Gastrocnemius medialis (tissue), 4 donors: Measurements from ENCODE around the gene ASF1A. TPM values are rescaled to one million over a fixed set of nuclear protein-coding genes. Genes with fewer than 3 reads are reported as not detected.

Experiments
- ATAC-seq, 2 donors: fragments of 150-250 bp; one replicate each; pipeline ENCODE4 v1.9.1; 2016
- DNase-seq, 2 donors: peaks; one replicate each; pipeline ENCODE4 v3.0.0-alpha.2; 2019
- H3K27ac ChIP-seq, 4 donors: fragments of 200-600 bp; sonication (generic); 1 replicate in 1 of 4; 2 replicates in 3 of 4; pipeline ENCODE4 v1.5.1; 2016 to 2018; ENCODE audit warnings: mild to moderate bottlenecking in 2 of 4, moderate library complexity in 1 of 4
- H3K27me3 ChIP-seq, 3 donors: fragments of 200-600 bp; sonication (generic) in 2 of 3; 1 replicate in 1 of 3; 2 replicates in 2 of 3; pipeline versions ENCODE4 v1.5.1 to v1.6.0; 2016 to 2019; ENCODE audit warnings: mild to moderate bottlenecking in 1 of 3, moderate library complexity in 1 of 3
- H3K36me3 ChIP-seq, 2 donors: fragments of 200-600 bp; sonication (generic) in 1 of 2; one replicate each; pipeline ENCODE4 v1.5.1; 2017 to 2018
- H3K4me1 ChIP-seq, 2 donors: fragments of 200-600 bp; sonication (generic) in 1 of 2; one replicate each; pipeline ENCODE4 v1.5.1; 2016 to 2017; ENCODE audit warnings: mild to moderate bottlenecking in 2 of 2
- H3K4me3 ChIP-seq, 4 donors: fragments of 200-600 bp; sonication (generic) in 3 of 4; 1 replicate in 1 of 4; 2 replicates in 3 of 4; pipeline ENCODE4 v1.5.1; 2016 to 2019; ENCODE audit warnings: mild to moderate bottlenecking in 2 of 4
- H3K9me3 ChIP-seq, 3 donors: fragments of 200-600 bp; sonication (generic) in 2 of 3; 1 replicate in 1 of 3; 2 replicates in 2 of 3; pipeline ENCODE4 v1.5.1; 2016 to 2019
- CTCF ChIP-seq, 5 experiments: fragments of 450-650 bp in 3 of 5; fragments of 200-600 bp in 2 of 5; sonication (generic) in 2 of 5; IDR thresholded peaks in 4 of 5; conservative IDR thresholded peaks in 1 of 5; 1 replicate in 4 of 5; 2 replicates in 1 of 5; pipeline ENCODE4 v1.5.1; 2016 to 2019; ENCODE audit warnings: antibody characterized with exemption in 5 of 5, mild to moderate bottlenecking in 3 of 5, moderate library complexity in 3 of 5
- POLR2A ChIP-seq, 2 donors: fragments of 450-650 bp; IDR thresholded peaks; one replicate each; pipeline ENCODE4 v1.6.1; 2017; ENCODE audit warnings: antibody characterized with exemption in 2 of 2, mild to moderate bottlenecking in 2 of 2, moderate library complexity in 2 of 2
- in situ Hi-C, 4 donors: fragments of 200-750 bp; cut with MboI; loops; one replicate each; pipeline versions ENCODE4 v1.15.0 to v1.8.0; 2017; ENCODE audit warnings: low sequenced_read_pairs in 4 of 4
- intact Hi-C: fragments of 100-400 bp; cut with DNase I; formaldehyde crosslinking; loops from one replicate; pipeline ENCODE4 v1.15.1; 2023; ENCODE audit warnings: low total_unique reads
- total RNA-seq, 4 donors: library from RNA; depleted of rRNA; stranded (reverse); fragments of >200 nt; gene quantifications; one replicate each; pipeline versions ENCODE4 v1.1.0 to v1.2.3, GENCODE V29; 2016

The ASF1A gene
- total RNA-seq, 4 donors from 2014 or later = 9.7 to 13.9 (median 11.0) TPM

- Histone ChIP-seq H3K27me3 (no peaks in the 10 kb centered on the region), H3K4me3 (no peak overlapping the region), H3K4me1 (peaks cover 15 to 18% of the 10 kb centered on the region in 2 donors), H3K36me3 (no peaks in the 10 kb centered on the region), H3K9me3 (no peaks in the 10 kb centered on the region), H3K27ac (no peak overlapping the region)
- in situ Hi-C loops = no loop called here
- intact Hi-C loops = loop anchor here (2.0 kb wide), 1 partner anchor 33 kb away; no protein-coding TSS in a partner anchor
- DNase-seq = no peak
- no peak for ATAC-seq
- no peak for TF ChIP-seq CTCF (IDR thresholded peaks at IDR 0.05 in 4 of 5, conservative IDR thresholded peaks at IDR 0.05 in 1 of 5)
- no peak for TF ChIP-seq POLR2A (IDR thresholded peaks at IDR 0.05)
These were observed 34.4 kb upstream of the ASF1A start for GRCh38 chr6:118859517-118860064.

GRCh38 chr6:118860363-118860762, 33.6 kb upstream of the ASF1A start:
- in situ Hi-C loops = no loop called here
- H3K4me1 ChIP-seq = peaks cover 22 to 23% of the 10 kb centered on the region in 2 donors
- ATAC-seq = no peak
- no peak overlapping the region for H3K27ac ChIP-seq
- no peaks in the 10 kb centered on the region for H3K27me3 ChIP-seq
- DNase-seq = no peak
- intact Hi-C loops = loop anchor here (2.0 kb wide), 1 partner anchor 32 kb away; no protein-coding TSS in a partner anchor
- no peaks in the 10 kb centered on the region for H3K36me3 ChIP-seq
- TF ChIP-seq CTCF (IDR thresholded peaks at IDR 0.05 in 4 of 5, conservative IDR thresholded peaks at IDR 0.05 in 1 of 5) (no peak), POLR2A (IDR thresholded peaks at IDR 0.05) (no peak)
- no peaks in the 10 kb centered on the region for H3K9me3 ChIP-seq
- no peak overlapping the region for H3K4me3 ChIP-seq

- intact Hi-C loops (loop anchor here (2.0 kb wide), 1 partner anchor 32 kb away; no protein-coding TSS in a partner anchor), in situ Hi-C loops (no loop called here)
- Histone ChIP-seq H3K4me1 (peaks cover 22 to 24% of the 10 kb centered on the region in 2 donors), H3K36me3 (no peaks in the 10 kb centered on the region), H3K27ac (no peak overlapping the region), H3K4me3 (no peak overlapping the region), H3K9me3 (no peaks in the 10 kb centered on the region), H3K27me3 (no peaks in the 10 kb centered on the region)
- DNase-seq = peak; percentile 54 to 68
- ATAC-seq = peak; percentile 87 to 91
- no peak for TF ChIP-seq POLR2A (IDR thresholded peaks at IDR 0.05)
- TF ChIP-seq CTCF (IDR thresholded peaks at IDR 0.05 in 4 of 5, conservative IDR thresholded peaks at IDR 0.05 in 1 of 5) = peak in 1 of 5 experiments; percentile 6
These were observed 33.1 kb upstream of the ASF1A start for GRCh38 chr6:118860880-118861279.

GRCh38 chr6:118862443-118862842, 31.5 kb upstream of the ASF1A start:
- in situ Hi-C loops (no loop called here), intact Hi-C loops (no loop called here)
- H3K27ac ChIP-seq = no peak overlapping the region
- H3K36me3 ChIP-seq = no peaks in the 10 kb centered on the region
- no peaks in the 10 kb centered on the region for H3K27me3 ChIP-seq
- no peak for TF ChIP-seq CTCF (IDR thresholded peaks at IDR 0.05 in 4 of 5, conservative IDR thresholded peaks at IDR 0.05 in 1 of 5)
- no peak for TF ChIP-seq POLR2A (IDR thresholded peaks at IDR 0.05)
- no peak overlapping the region for H3K4me3 ChIP-seq
- DNase-seq = no peak
- peaks cover 22 to 24% of the 10 kb centered on the region in 2 donors for H3K4me1 ChIP-seq
- H3K9me3 ChIP-seq = no peaks in the 10 kb centered on the region
- ATAC-seq = no peak
